Right lung (tissue), 10 donors: ENCODE data around the gene GAB1. TPM values are rescaled to one million over a fixed set of nuclear protein-coding genes. Genes with fewer than 3 reads are reported as not detected.
A peak's percentile ranks its signal among the peaks of the same experiment; 100 is the strongest.

Experiments used
- DNase-seq, 2 donors: peaks; one replicate each; pipeline ENCODE4 v3.0.0-alpha.2; 2013
- long read RNA-seq, 8 donors: transcript quantifications; one replicate each; lab custom pipeline, GENCODE V29; 2026
- polyA plus RNA-seq, 5 donors: library from polyadenylated mRNA; unstranded; fragments of 120-200 nt; gene quantifications; one replicate each; pipeline versions ENCODE4 v1.2.1 to v1.2.3, GENCODE V29; 2013; ENCODE audit warnings: inconsistent platforms in 1 of 5, low replicate concordance in 1 of 5; ENCODE audit not compliant: insufficient read length in 5 of 5, insufficient read depth in 1 of 5

GAB1 gene
- polyA plus RNA-seq, result 100 to 1,000 TPM in 1 of 5 donors, 10 to 100 TPM in 4; 54.7 to 103 (median 96.1) TPM
- long read RNA-seq, donor 1, full-length matches to known transcripts, result 7 of 23 reads
- long read RNA-seq, donor 1, partial matches to known transcripts, result 16 of 23 reads
- long read RNA-seq, donor 1, other reads (novel, unspliced or antisense), result 0 of 23 reads
- long read RNA-seq, donor 2, partial matches to known transcripts, result 0 of 1 reads
- long read RNA-seq, donor 2, other reads (novel, unspliced or antisense), result 0 of 1 reads
- long read RNA-seq, donor 3, full-length matches to known transcripts, result 3 of 3 reads
- long read RNA-seq, donor 3, partial matches to known transcripts, result 0 of 3 reads
- long read RNA-seq, donor 3, other reads (novel, unspliced or antisense), result 0 of 3 reads
- long read RNA-seq, donor 4, full-length matches to known transcripts, result 3 of 3 reads
- long read RNA-seq, donor 4, partial matches to known transcripts, result 0 of 3 reads
- long read RNA-seq, donor 4, other reads (novel, unspliced or antisense), result 0 of 3 reads
- long read RNA-seq, donor 5, full-length matches to known transcripts, result 7 of 25 reads
- long read RNA-seq, donor 5, partial matches to known transcripts, result 18 of 25 reads
- long read RNA-seq, donor 5, other reads (novel, unspliced or antisense), result 0 of 25 reads
- long read RNA-seq, donor 6, partial matches to known transcripts, result 15 of 20 reads
- long read RNA-seq, donor 6, other reads (novel, unspliced or antisense), result 0 of 20 reads
- long read RNA-seq, donor 7, partial matches to known transcripts, result 0 of 2 reads
- long read RNA-seq, donor 7, other reads (novel, unspliced or antisense), result 0 of 2 reads
- long read RNA-seq, donor 8, partial matches to known transcripts, result 0 of 1 reads
- long read RNA-seq, donor 8, other reads (novel, unspliced or antisense), result 0 of 1 reads

- DNase-seq, result peak; percentile 83 to 84
These were observed at the start of gene GAB1 for GRCh38 chr4:143336781-143337599. Gene GAB1, plus strand, starts transcription at chr4:143336876. Its CDS starts 313 bp downstream, at chr4:143337189.

DNA sequence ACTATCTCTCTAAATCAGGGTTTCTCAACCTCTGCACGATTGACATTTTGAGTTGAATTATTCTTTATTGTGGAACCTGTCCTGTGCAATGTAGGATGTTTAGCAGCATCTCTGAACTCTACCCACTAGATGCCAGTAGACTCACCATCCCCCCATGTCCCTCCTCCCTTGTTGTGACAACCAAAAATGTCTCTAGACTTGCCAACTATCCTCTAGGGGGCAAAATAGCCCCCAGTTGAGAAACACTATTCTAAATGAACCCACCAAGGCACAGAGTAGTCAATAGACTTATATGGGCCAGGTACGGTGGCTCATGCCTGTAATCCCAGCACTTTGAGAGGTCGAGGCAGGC, 49.1 kb upstream of the GAB1 start:
- no peak for DNase-seq

GRCh38 chr4:143288171-143288570, 48.5 kb upstream of the GAB1 start:
- no peak for DNase-seq

DNA sequence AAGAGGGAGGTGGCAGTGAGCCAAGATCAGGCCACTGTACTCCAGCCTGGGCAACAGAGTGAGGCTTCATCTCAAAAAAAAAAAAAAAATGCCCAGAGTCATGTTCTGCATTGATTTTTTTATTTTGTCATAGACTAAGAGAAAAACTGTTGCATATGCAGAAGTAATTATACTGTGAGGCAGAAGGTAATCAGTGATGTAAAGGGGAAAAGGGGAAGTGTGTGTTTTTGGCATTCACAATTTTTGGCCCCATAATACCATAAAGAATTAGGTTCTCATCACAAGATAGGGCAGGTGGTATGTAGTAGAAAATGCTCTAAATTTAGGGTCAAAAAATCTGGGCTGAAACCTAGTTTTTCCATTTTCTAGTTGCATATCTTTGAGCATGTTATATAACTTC, 47.3 kb upstream of the GAB1 start:
- no peak for DNase-seq

DNA sequence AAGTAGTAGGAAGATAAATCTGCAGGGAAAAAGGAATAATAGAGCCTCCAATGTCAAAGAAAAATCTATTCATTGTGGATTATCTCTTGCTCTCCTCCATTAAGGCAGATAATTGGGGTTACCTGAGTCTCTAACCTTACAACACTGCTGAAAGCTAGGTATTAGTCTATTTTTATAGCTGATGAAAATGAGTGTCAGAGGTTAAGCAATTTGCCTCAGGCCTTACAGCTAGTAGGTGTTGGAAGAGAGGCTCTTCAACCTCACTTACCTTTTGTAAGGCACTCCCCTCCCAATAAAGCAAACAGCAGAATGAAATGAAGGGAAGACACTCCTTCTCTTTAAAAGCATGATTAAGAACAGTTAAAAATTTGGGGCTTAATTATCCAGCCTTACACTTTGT, 45.4 kb upstream of the GAB1 start:
- no peak for DNase-seq

DNA sequence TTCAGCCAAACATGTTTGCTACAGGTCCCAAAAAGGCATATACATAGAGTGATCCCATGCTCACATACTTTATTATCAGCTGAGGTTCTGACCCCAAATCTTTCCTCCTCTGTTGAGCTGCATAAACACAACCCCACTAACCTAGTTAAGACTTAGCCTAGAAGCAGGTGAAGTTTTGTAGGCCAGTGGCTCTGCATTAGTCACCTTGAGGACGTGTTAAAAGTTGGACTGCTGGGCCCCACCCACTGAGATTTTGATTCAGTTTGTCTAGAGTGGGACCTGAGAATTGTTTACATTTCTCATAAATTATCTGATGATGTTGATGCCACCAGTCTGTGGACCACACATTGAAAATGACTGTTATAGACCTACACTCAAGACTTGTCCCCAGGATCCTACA, 43.8 kb upstream of the GAB1 start:
- DNase-seq, result no peak

- DNase-seq, result peak; percentile 70 to 72
These were observed 42.4 kb upstream of the GAB1 start for GRCh38 chr4:143294310-143294709.

- DNase-seq, result no peak
These were observed 41.9 kb upstream of the GAB1 start for GRCh38 chr4:143294710-143295275.

GRCh38 chr4:143296397-143297067, 40.1 kb upstream of the GAB1 start:
- no peak for DNase-seq

DNA sequence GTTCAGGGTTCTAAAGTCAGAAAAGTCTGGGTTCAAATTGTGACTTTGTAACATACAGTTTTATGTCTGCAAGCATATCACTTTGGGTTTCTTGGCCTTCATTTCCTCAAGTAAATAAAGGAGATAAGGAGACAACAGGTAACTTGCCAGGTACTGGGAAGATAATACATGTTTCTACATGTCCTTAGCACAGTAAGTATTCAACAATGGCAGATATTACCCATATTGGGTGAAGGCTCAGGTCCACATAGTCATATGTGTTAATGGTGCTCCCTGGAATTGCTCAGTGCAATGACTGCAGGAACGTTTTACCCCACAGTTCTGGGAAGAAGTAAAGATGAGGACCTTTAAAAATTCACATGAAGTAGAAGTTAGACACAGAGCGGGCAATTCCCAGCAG, 35.8 kb upstream of the GAB1 start:
- no peak for DNase-seq

GRCh38 chr4:143302536-143302935, 34.1 kb upstream of the GAB1 start:
- peak; percentile 55 to 69 for DNase-seq

DNA sequence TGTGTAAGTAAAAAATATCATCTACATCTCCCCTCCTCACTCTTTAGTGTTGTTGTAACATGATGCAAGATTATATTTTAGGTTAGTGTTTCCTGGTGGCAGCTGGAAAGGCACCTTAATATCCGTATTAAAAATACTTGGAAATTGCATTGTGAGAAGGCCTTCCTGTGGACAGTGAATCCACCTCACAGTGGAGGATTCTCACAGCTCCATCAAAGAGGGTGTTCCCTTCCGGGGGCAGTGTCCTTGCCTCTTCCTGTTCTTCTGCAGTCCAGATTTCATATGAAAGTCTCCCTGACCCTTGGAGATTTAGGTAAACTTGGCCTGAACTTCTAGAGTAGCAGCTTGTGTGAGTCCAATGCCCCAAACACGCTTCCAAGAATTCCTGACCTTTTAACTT, 29.9 kb upstream of the GAB1 start:
- no peak for DNase-seq

DNA sequence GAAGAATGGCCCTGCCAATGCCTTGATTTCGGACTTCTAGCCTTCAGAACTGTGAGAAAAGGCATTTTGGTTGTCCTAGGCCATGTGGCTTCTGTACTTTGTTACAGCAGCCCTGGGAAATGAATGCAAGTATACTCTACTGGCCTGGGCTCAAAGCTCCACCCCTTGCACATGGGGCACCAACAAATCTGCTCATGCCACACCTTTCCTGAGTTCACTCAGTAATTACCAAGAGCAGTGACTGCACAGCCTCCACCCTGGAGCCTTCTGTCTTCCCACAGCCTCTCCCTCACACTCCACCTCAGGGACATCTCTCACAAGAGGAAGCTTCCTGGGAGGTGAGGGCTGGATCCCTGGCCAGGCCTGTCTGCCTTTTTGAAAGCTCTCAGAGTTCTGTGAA, 29.1 kb upstream of the GAB1 start:
- no peak for DNase-seq

DNA sequence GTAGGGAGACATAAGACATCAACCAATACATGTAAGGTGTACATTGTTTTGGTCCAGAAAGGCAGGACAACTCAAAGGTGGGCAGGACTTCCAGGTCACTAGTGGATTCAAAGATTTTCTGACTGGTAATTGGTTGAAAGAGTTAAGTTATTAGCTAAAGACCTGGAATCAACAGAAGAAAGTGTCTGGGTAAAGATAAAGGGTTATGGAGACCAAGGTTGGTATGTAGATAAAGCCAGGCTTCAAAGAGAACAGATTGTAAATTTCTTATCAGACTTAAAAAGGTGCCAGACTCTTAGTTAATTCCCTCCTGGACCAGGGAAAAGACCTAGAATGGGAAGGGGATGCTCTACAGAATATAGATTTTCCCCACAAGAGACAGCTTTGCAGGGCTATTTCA, 28.3 kb upstream of the GAB1 start:
- DNase-seq, result no peak

DNA sequence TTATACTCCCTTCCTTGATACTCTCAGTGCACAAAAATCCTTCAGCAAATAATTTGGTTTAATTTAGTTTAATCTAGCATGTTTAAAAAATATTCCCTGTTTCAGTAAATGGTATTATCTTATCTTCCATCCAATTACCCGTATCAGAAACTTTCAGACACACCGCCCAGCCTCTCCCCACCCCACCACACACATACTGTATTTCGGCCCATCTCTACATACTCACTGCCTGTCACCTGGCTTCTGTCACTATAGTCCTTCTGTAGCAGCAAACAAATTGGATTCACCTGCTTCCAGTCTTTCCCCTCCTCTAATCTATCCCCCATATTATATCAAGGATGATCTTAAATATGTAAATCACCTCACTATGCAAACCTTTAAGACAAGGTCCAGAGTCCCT, 24.8 kb upstream of the GAB1 start:
- DNase-seq, result no peak

GRCh38 chr4:143313521-143313920, 23.2 kb upstream of the GAB1 start:
- no peak for DNase-seq

GRCh38 chr4:143313996-143314395, 22.7 kb upstream of the GAB1 start:
- DNase-seq, result no peak

DNA sequence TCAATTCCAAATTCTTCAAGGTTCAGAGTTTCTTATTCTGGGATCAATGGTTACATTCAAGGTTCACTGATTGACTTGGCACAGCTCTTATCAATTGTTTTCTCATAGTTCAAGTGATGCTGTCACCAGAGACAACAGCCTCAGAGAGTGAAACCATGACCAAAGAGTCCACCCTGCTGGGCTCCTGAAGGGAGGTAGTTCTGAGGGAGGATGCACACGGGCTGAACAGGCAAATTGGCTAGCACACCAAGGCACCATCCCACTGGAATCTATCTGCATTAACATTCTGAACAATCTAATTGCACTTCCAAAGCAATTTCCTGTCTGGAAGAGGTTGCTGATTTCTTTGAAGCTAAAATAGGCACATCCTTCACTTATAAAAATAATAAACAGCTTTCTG, 16.6 kb upstream of the GAB1 start:
- no peak for DNase-seq

DNA sequence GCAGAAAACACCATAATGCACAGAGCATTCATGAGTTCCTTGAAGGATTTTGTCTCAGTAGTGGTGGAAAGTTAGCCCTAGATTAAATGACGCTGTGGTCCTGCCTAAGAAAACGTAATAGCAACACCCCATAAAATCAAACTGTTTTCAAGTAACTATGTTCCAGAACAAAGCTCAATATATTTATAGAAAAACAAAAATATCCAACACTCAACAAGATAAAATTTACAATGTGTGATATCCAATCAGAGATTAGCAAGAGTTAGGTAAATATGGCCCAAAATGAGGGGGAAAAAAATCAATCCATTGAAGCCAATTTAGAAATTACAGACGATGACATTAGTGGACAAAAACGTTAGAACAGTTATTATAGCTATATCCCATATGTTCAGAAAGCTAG, 9.9 kb upstream of the GAB1 start:
- DNase-seq, result no peak

GRCh38 chr4:143329985-143330384, 6.7 kb upstream of the GAB1 start:
- DNase-seq, result no peak
